Measurements from ENCODE around the gene CFAP410.

- TF ChIP-seq CTCF (IDR thresholded peaks at IDR 0.05; ENCODE audit: low read length) (no peak), EZH2 (optimal IDR thresholded peaks at IDR 0.05; ENCODE audit: low read depth, low read length) (no peak)
Observed at GRCh38 chr21:44320847-44321246, 18.3 kb downstream of the CFAP410 start.

Measured in MM.1S (cell line).